PC-9 (cell line): ENCODE data around the gene TMCO6.

Source experiments
- CTCF ChIP-seq: fragments of 200-600 bp; sonication (generic); conservative IDR thresholded peaks from 2 replicates; pipeline ENCODE4 v1.6.1; 2017; ENCODE audit warnings: mixed run types, antibody characterized with exemption, mild to moderate bottlenecking, moderate library complexity
- EZH2 ChIP-seq: fragments of 200-600 bp; sonication (generic); IDR thresholded peaks from 2 replicates; pipeline ENCODE4 v1.8.0; 2017; ENCODE audit warnings: antibody characterized with exemption, low read depth

GRCh38 chr5:140642718-140643117 is 3.5 kb downstream of the TMCO6 start:
- TF ChIP-seq CTCF (no peak), EZH2 (no peak)
